ENCODE data around the gene FOXD2.

Gene FOXD2

DNA sequence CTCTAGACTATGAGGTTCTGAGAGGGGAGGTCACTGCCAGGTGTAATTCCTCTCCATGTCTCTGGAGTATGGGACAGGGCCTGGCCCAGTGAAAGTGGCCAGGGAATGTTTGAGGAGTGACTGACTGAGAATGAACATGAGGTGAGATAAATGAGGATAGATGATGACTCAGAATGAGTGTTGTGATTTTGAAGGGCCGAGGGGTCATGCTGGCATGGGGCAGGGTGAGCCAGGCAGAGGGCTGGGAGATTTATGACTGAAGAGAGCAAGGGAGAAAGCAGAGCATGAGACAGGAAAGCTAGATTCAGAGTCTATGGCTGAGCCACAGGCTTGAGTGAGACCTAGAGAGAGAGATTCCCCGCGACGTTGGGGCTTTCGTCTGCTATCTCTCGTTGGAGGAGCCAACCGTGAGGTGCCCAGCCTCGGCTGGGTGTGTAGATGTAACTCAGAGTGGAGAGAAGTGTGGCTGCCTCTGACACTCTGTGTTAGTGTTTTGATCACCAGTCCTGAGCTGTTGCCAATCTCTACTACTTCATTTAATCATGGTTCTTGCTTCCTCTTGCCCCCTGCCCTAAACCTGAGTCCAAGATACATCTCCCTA lies 50.1 kb downstream of the FOXD2 start:
- TF ChIP-seq, protein P1, sequence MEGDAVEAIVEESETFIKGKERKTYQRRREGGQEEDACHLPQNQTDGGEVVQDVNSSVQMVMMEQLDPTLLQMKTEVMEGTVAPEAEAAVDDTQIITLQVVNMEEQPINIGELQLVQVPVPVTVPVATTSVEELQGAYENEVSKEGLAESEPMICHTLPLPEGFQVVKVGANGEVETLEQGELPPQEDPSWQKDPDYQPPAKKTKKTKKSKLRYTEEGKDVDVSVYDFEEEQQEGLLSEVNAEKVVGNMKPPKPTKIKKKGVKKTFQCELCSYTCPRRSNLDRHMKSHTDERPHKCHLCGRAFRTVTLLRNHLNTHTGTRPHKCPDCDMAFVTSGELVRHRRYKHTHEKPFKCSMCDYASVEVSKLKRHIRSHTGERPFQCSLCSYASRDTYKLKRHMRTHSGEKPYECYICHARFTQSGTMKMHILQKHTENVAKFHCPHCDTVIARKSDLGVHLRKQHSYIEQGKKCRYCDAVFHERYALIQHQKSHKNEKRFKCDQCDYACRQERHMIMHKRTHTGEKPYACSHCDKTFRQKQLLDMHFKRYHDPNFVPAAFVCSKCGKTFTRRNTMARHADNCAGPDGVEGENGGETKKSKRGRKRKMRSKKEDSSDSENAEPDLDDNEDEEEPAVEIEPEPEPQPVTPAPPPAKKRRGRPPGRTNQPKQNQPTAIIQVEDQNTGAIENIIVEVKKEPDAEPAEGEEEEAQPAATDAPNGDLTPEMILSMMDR (IDR thresholded peaks at IDR 0.05; ENCODE audit: low read depth, low read length, missing control alignments) = no peak
- no peak for DNase-seq (ENCODE audit: low read depth)
- no peak overlapping the region for H3K4me3 ChIP-seq (ENCODE audit: low read depth, low read length)

Measured in GM12864 (cell line).